Measurements from ENCODE around the gene FBXL16. TPM values are rescaled to one million over a fixed set of nuclear protein-coding genes. Genes with fewer than 3 reads are reported as not detected.

The FBXL16 gene
- total RNA-seq, 1 donor from 2014 or later = 85.1 TPM

DNA sequence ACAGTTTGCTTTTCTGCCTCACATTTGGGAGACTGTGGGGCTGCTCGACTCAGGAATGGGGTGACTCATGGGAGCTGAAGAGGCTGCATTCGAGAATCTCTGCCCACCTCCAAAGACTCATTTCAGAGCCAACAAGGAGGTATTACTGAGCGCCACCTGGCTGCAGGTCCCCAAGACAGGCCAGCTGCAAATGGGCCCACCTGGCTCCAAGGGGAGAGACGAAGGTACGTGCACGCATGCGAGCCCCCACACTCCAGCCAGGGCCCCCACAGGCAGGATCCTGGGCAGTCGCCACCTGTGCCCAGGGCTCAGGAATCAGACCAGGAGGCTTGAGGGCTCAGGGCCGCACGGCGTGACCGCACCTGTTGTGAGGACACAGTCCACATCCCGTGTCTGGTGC is 27.3 kb upstream of the FBXL16 start:
- Mint-ChIP-seq H3K4me1 (ENCODE audit: low read depth, unreplicated experiment) (no peaks in the 10 kb centered on the region), H3K27me3 (ENCODE audit: unreplicated experiment) (peaks cover 5% of the 10 kb centered on the region), H3K36me3 (ENCODE audit: unreplicated experiment) (no peaks in the 10 kb centered on the region), H3K9me3 (ENCODE audit: unreplicated experiment) (peaks cover 5% of the 10 kb centered on the region), H3K27ac (ENCODE audit: unreplicated experiment) (no peak overlapping the region), H3K4me3 (ENCODE audit: unreplicated experiment) (no peak overlapping the region)
- no peak for TF ChIP-seq CTCF (IDR thresholded peaks at IDR 0.05; ENCODE audit: partially characterized antibody, unreplicated experiment)
- DNase-seq = no peak

DNA sequence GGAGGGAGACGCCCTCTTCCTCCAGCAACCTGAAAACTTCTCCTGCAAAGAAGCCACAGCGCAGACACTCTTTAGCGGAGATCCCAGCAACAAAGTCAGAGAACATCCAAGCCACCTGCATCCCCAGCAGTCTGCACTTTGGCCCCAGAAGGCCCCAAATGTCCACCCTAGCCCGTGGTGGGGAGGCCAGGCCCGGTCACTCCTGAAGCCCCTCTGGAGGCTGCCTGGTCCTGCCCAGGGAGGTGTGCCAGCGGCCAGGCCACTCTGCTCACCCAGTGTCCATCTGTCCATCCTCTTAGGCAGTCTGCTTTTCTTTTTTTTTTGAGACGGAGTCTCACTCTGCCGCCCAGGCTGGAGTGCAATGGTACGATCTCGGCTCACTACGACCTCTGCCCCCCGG is 26.7 kb upstream of the FBXL16 start:
- H3K9me3 Mint-ChIP-seq (ENCODE audit: unreplicated experiment) = peaks cover 2% of the 10 kb centered on the region
- no peak overlapping the region for H3K27ac Mint-ChIP-seq (ENCODE audit: unreplicated experiment)
- peaks cover 5% of the 10 kb centered on the region for H3K27me3 Mint-ChIP-seq (ENCODE audit: unreplicated experiment)
- no peak overlapping the region for H3K4me3 Mint-ChIP-seq (ENCODE audit: unreplicated experiment)
- no peak for DNase-seq
- no peak for TF ChIP-seq CTCF (IDR thresholded peaks at IDR 0.05; ENCODE audit: partially characterized antibody, unreplicated experiment)
- no peaks in the 10 kb centered on the region for H3K36me3 Mint-ChIP-seq (ENCODE audit: unreplicated experiment)
- H3K4me1 Mint-ChIP-seq (ENCODE audit: low read depth, unreplicated experiment) = no peaks in the 10 kb centered on the region

DNA sequence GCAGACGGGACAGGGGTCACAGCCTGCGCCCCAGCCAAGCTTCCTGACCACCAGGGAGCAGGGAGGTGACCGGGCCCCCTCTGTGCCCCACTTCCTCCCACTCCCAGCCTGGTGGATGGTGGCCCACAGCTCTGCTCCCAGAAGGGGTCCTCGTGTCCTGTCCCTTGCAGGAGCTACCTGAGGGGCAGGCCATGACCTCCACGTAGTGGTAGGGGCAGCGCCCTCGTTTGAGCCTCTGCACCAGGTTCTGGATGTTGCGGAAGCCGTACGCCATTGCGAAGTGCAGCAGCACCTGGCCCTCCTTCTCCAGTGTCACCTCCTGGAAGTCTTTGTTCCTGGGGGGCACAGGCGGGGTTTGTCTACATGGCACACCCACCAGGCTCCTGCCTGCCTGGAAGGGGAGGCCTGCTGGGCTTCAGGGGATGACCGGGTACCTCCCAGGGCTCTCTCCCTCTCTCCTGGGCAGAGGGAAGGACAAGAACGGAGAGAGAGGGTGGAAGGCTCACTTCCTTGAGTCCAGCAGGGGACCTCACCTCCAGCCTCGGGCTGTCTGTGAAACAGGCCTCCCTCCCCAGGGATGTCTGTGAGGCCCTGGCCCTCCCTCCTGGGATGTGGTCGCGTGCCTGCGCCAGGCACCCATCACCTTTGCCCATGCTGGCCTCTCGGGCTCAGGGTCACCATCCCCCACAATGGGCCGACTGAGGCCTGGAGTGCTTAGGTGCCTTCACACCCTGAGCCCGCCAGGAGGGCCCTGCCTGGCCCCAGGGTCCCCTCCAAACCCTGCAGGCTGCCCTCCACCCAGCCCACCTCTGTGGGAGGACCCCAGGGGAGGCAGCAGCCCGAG is 25.3 kb upstream of the FBXL16 start:
- Mint-ChIP-seq H3K4me3 (ENCODE audit: unreplicated experiment) (no peak overlapping the region), H3K4me1 (ENCODE audit: low read depth, unreplicated experiment) (no peaks in the 10 kb centered on the region), H3K27me3 (ENCODE audit: unreplicated experiment) (peaks cover 8% of the 10 kb centered on the region), H3K9me3 (ENCODE audit: unreplicated experiment) (peaks cover 2% of the 10 kb centered on the region), H3K27ac (ENCODE audit: unreplicated experiment) (no peak overlapping the region), H3K36me3 (ENCODE audit: unreplicated experiment) (no peaks in the 10 kb centered on the region)
- no peak for TF ChIP-seq CTCF (IDR thresholded peaks at IDR 0.05; ENCODE audit: partially characterized antibody, unreplicated experiment)
- no peak for DNase-seq

DNA sequence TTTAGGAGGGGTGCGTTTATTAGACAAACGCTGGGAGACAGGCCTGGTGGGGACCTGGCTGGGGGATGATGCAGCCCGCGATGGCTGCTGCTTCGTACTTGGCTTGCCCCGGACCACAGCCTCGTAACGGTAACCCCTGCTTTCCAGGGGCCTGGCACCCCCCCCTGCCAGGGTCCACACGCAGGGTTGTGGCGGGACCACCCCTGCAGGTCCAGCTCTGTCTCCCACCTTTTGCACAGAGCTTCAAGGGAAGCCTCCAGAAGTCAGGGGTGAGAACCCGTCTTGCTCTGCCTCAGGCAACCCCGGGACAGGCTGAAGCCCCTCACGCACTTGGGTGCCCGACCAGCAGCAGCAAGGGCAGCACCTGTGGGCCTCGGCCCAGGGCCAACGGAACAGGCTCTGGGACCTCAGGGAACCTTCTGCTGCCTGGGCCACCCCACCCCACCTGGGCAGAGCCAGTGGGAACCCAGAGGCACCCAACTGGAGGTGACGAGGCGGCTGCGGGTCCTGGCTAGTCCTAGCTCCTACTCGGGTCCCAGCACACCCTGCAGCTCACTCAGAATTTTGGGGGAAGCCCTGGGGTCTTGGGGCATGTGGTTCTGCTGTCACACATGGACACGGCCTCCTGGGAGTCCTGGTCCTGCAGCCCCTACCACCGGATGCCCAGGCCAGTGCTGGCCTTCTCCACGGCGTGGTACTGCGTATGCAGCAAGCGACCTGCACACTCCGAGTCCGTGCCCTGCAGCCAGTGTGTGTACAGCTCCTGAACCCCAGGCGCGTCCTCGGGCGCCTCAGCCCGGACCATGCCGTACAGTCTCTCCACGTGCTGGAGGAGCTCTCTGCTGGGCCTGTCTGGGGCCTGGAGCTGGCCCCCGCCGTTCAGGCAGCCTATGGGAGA is 24.4 kb upstream of the FBXL16 start:
- Mint-ChIP-seq H3K4me1 (ENCODE audit: low read depth, unreplicated experiment) (no peaks in the 10 kb centered on the region), H3K4me3 (ENCODE audit: unreplicated experiment) (no peak overlapping the region), H3K9me3 (ENCODE audit: unreplicated experiment) (no peaks in the 10 kb centered on the region), H3K27me3 (ENCODE audit: unreplicated experiment) (peaks cover 9% of the 10 kb centered on the region), H3K27ac (ENCODE audit: unreplicated experiment) (no peak overlapping the region), H3K36me3 (ENCODE audit: unreplicated experiment) (no peaks in the 10 kb centered on the region)
- DNase-seq = no peak
- TF ChIP-seq CTCF (IDR thresholded peaks at IDR 0.05; ENCODE audit: partially characterized antibody, unreplicated experiment) = no peak
